ENCODE results near the gene DDX52. TPM values are rescaled to one million over a fixed set of nuclear protein-coding genes. Genes with fewer than 3 reads are reported as not detected.

DDX52 gene
- total and polyA plus RNA-seq, 7 experiments from 2014 or later, result 11.9 to 34.0 (median 26.6) TPM

GRCh38 chr17:37678036-37678435, 34.8 kb upstream of the DDX52 start:
- peaks cover 16 to 30% (median 24%) of the 10 kb centered on the region in 5 donors for H3K27me3 Mint-ChIP-seq
- no peak overlapping the region for H3K4me3 Mint-ChIP-seq
- CTCF ChIA-PET, result no interaction called here
- POLR2A ChIA-PET, result no interaction called here
- peaks cover 0 to 8% (median 3%) of the 10 kb centered on the region in 11 donors for H3K9me3 Mint-ChIP-seq
- no peaks in the 10 kb centered on the region for H3K4me1 ChIP-seq (ENCODE audit: control insufficient read depth in 2 of 2, insufficient read depth in 2 of 2, low read length in 2 of 2)
- H3K27ac Mint-ChIP-seq, result no peak overlapping the region
- no peaks in the 10 kb centered on the region for H3K36me3 ChIP-seq (ENCODE audit: control insufficient read depth in 2 of 3, insufficient read depth in 3 of 3, low read length in 3 of 3)
- no peak for DNase-seq
- no peaks in the 10 kb centered on the region for H3K9me3 ChIP-seq (ENCODE audit: control insufficient read depth in 2 of 3, low read length in 3 of 3)
- H3K4me1 Mint-ChIP-seq, result peaks cover 0 to 6% (median 2%) of the 10 kb centered on the region in 7 donors
- peaks cover 0 to 6% (median 4%) of the 10 kb centered on the region in 5 donors for H3K36me3 Mint-ChIP-seq
- intact Hi-C loops (cut with micrococcal nuclease), result no loop called here
- H3K4me3 ChIP-seq (ENCODE audit: low read length), result no peak overlapping the region
- H3K27ac ChIP-seq (ENCODE audit: low read depth, low read length), result no peak overlapping the region
- no peak for ATAC-seq
- H3K27me3 ChIP-seq (ENCODE audit: control insufficient read depth in 2 of 2, insufficient read depth in 2 of 2, low read length in 2 of 2), result no peaks in the 10 kb centered on the region

GRCh38 chr17:37677021-37677420, 33.8 kb upstream of the DDX52 start:
- H3K27me3 Mint-ChIP-seq, result peaks cover 16 to 30% (median 24%) of the 10 kb centered on the region in 5 donors
- ChIA-PET CTCF (no interaction called here), POLR2A (no interaction called here)
- H3K27ac ChIP-seq (ENCODE audit: low read depth, low read length), result no peak overlapping the region
- H3K9me3 Mint-ChIP-seq, result peaks cover 0 to 6% (median 3%) of the 10 kb centered on the region in 11 donors
- ATAC-seq (no peak), DNase-seq (no peak)
- no peak overlapping the region for H3K4me3 ChIP-seq (ENCODE audit: low read length)
- peaks cover 0 to 6% (median 4%) of the 10 kb centered on the region in 5 donors for H3K36me3 Mint-ChIP-seq
- no peak overlapping the region for H3K4me3 Mint-ChIP-seq
- peaks cover 0 to 4% (median 0%) of the 10 kb centered on the region in 7 donors for H3K4me1 Mint-ChIP-seq
- H3K9me3 ChIP-seq (ENCODE audit: control insufficient read depth in 2 of 3, low read length in 3 of 3), result no peaks in the 10 kb centered on the region
- H3K36me3 ChIP-seq (ENCODE audit: control insufficient read depth in 2 of 3, insufficient read depth in 3 of 3, low read length in 3 of 3), result no peaks in the 10 kb centered on the region
- no peaks in the 10 kb centered on the region for H3K27me3 ChIP-seq (ENCODE audit: control insufficient read depth in 2 of 2, insufficient read depth in 2 of 2, low read length in 2 of 2)
- no peaks in the 10 kb centered on the region for H3K4me1 ChIP-seq (ENCODE audit: control insufficient read depth in 2 of 2, insufficient read depth in 2 of 2, low read length in 2 of 2)
- peak overlapping the region in 1 of 9 donors; percentile 5 for H3K27ac Mint-ChIP-seq
- intact Hi-C loops (cut with micrococcal nuclease), result no loop called here

- intact Hi-C loops (cut with micrococcal nuclease), result no loop called here
- H3K27me3 ChIP-seq (ENCODE audit: control insufficient read depth in 2 of 2, insufficient read depth in 2 of 2, low read length in 2 of 2), result no peaks in the 10 kb centered on the region
- no peaks in the 10 kb centered on the region for H3K9me3 ChIP-seq (ENCODE audit: control insufficient read depth in 2 of 3, low read length in 3 of 3)
- CTCF ChIA-PET, result no interaction called here
- H3K4me1 ChIP-seq (ENCODE audit: control insufficient read depth in 2 of 2, insufficient read depth in 2 of 2, low read length in 2 of 2), result no peaks in the 10 kb centered on the region
- no peak overlapping the region for H3K4me3 Mint-ChIP-seq
- no peak for DNase-seq
- H3K36me3 ChIP-seq (ENCODE audit: control insufficient read depth in 2 of 3, insufficient read depth in 3 of 3, low read length in 3 of 3), result no peaks in the 10 kb centered on the region
- peaks cover 0 to 1% (median 0%) of the 10 kb centered on the region in 7 donors for H3K4me1 Mint-ChIP-seq
- POLR2A ChIA-PET, result no interaction called here
- no peak overlapping the region for H3K4me3 ChIP-seq (ENCODE audit: low read length)
- peaks cover 0 to 6% (median 4%) of the 10 kb centered on the region in 5 donors for H3K36me3 Mint-ChIP-seq
- no peak overlapping the region for H3K27ac ChIP-seq (ENCODE audit: low read depth, low read length)
- ATAC-seq, result no peak
- H3K9me3 Mint-ChIP-seq, result peaks cover 0 to 5% (median 3%) of the 10 kb centered on the region in 11 donors
- peaks cover 16 to 30% (median 24%) of the 10 kb centered on the region in 5 donors for H3K27me3 Mint-ChIP-seq
- no peak overlapping the region for H3K27ac Mint-ChIP-seq
Measured at GRCh38 chr17:37676115-37676925, 33.1 kb upstream of the DDX52 start.

- Histone ChIP-seq H3K4me1 (ENCODE audit: control insufficient read depth in 2 of 2, insufficient read depth in 2 of 2, low read length in 2 of 2) (no peaks in the 10 kb centered on the region), H3K27me3 (ENCODE audit: control insufficient read depth in 2 of 2, insufficient read depth in 2 of 2, low read length in 2 of 2) (no peaks in the 10 kb centered on the region), H3K9me3 (ENCODE audit: control insufficient read depth in 2 of 3, low read length in 3 of 3) (no peaks in the 10 kb centered on the region), H3K4me3 (ENCODE audit: low read length) (no peak overlapping the region), H3K36me3 (ENCODE audit: control insufficient read depth in 2 of 3, insufficient read depth in 3 of 3, low read length in 3 of 3) (no peaks in the 10 kb centered on the region), H3K27ac (ENCODE audit: low read depth, low read length) (no peak overlapping the region)
- intact Hi-C loops (cut with micrococcal nuclease), result no loop called here
- Mint-ChIP-seq H3K9me3 (peaks cover 0 to 5% (median 3%) of the 10 kb centered on the region in 11 donors), H3K36me3 (peaks cover 0 to 6% (median 4%) of the 10 kb centered on the region in 5 donors), H3K4me1 (peaks cover 0 to 1% (median 0%) of the 10 kb centered on the region in 7 donors), H3K4me3 (no peak overlapping the region), H3K27ac (no peak overlapping the region), H3K27me3 (peaks cover 16 to 29% (median 24%) of the 10 kb centered on the region in 5 donors)
- CTCF ChIA-PET, result no interaction called here
- POLR2A ChIA-PET, result no interaction called here
- no peak for ATAC-seq
- no peak for DNase-seq
Measured at GRCh38 chr17:37674511-37674910, 31.3 kb upstream of the DDX52 start.

GRCh38 chr17:37673386-37673785, 30.1 kb upstream of the DDX52 start:
- H3K27me3 Mint-ChIP-seq, result peaks cover 9 to 25% (median 21%) of the 10 kb centered on the region in 5 donors
- intact Hi-C loops (cut with micrococcal nuclease), result no loop called here
- no peak for ATAC-seq
- H3K27ac ChIP-seq (ENCODE audit: low read depth, low read length), result no peak overlapping the region
- H3K27me3 ChIP-seq (ENCODE audit: control insufficient read depth in 2 of 2, insufficient read depth in 2 of 2, low read length in 2 of 2), result no peaks in the 10 kb centered on the region
- H3K4me3 Mint-ChIP-seq, result no peak overlapping the region
- H3K27ac Mint-ChIP-seq, result no peak overlapping the region
- peaks cover 0 to 2% (median under 1%) of the 10 kb centered on the region in 11 donors for H3K9me3 Mint-ChIP-seq
- POLR2A ChIA-PET, result no interaction called here
- H3K36me3 ChIP-seq (ENCODE audit: control insufficient read depth in 2 of 3, insufficient read depth in 3 of 3, low read length in 3 of 3), result no peaks in the 10 kb centered on the region
- no peak overlapping the region for H3K4me3 ChIP-seq (ENCODE audit: low read length)
- H3K9me3 ChIP-seq (ENCODE audit: control insufficient read depth in 2 of 3, low read length in 3 of 3), result no peaks in the 10 kb centered on the region
- CTCF ChIA-PET, result interaction anchor here (0.6 kb wide), 1 partner anchor 111 kb away, joined by 3 read pairs; no protein-coding TSS in a partner anchor
- DNase-seq, result no peak
- peaks cover 0 to 1% (median 0%) of the 10 kb centered on the region in 7 donors for H3K4me1 Mint-ChIP-seq
- H3K4me1 ChIP-seq (ENCODE audit: control insufficient read depth in 2 of 2, insufficient read depth in 2 of 2, low read length in 2 of 2), result no peaks in the 10 kb centered on the region
- H3K36me3 Mint-ChIP-seq, result peaks cover 0 to 4% (median 1%) of the 10 kb centered on the region in 5 donors

GRCh38 chr17:37672548-37673078, 29.4 kb upstream of the DDX52 start:
- ChIA-PET CTCF (interaction anchor here (0.6 to 0.9 kb wide), 2 partner anchors 36 to 52 kb away, joined by 3 read pairs; no protein-coding TSS in a partner anchor), POLR2A (no interaction called here)
- Mint-ChIP-seq H3K36me3 (peaks cover 0 to 2% (median 0%) of the 10 kb centered on the region in 5 donors), H3K9me3 (no peaks in the 10 kb centered on the region), H3K27me3 (peaks cover 8 to 20% (median 17%) of the 10 kb centered on the region in 5 donors), H3K27ac (no peak overlapping the region), H3K4me1 (peaks cover 0 to 1% (median 0%) of the 10 kb centered on the region in 7 donors), H3K4me3 (no peak overlapping the region)
- DNase-seq, result no peak
- no peak for ATAC-seq
- H3K4me1 ChIP-seq (ENCODE audit: control insufficient read depth in 2 of 2, insufficient read depth in 2 of 2, low read length in 2 of 2), result no peaks in the 10 kb centered on the region
- H3K4me3 ChIP-seq (ENCODE audit: low read length), result no peak overlapping the region
- H3K36me3 ChIP-seq (ENCODE audit: control insufficient read depth in 2 of 3, insufficient read depth in 3 of 3, low read length in 3 of 3), result no peaks in the 10 kb centered on the region
- H3K27me3 ChIP-seq (ENCODE audit: control insufficient read depth in 2 of 2, insufficient read depth in 2 of 2, low read length in 2 of 2), result no peaks in the 10 kb centered on the region
- H3K27ac ChIP-seq (ENCODE audit: low read depth, low read length), result no peak overlapping the region
- intact Hi-C loops (cut with micrococcal nuclease), result no loop called here
- H3K9me3 ChIP-seq (ENCODE audit: control insufficient read depth in 2 of 3, low read length in 3 of 3), result no peaks in the 10 kb centered on the region

Measured in naive thymus-derived CD4-positive, alpha-beta T cell (primary cell).